NOMO-1 treated with dmso at 0.1 percent for 144 hours (cell line): ENCODE data around the gene HIVEP1.
"Not testable (repeated sequence)": the region's sequence is repeated elsewhere in the genome, so short reads cannot be mapped to it uniquely, and the experiment has no call there.

Experiments
- DNase-seq: peaks from one replicate; lab custom pipeline; 2025; ENCODE audit not compliant: unreplicated experiment; lab: John Stamatoyannopoulos, UW

HIVEP1 gene

GRCh38 chr6:12082368-12082767 is 70.3 kb downstream of the HIVEP1 start:
- no peak for DNase-seq

DNA sequence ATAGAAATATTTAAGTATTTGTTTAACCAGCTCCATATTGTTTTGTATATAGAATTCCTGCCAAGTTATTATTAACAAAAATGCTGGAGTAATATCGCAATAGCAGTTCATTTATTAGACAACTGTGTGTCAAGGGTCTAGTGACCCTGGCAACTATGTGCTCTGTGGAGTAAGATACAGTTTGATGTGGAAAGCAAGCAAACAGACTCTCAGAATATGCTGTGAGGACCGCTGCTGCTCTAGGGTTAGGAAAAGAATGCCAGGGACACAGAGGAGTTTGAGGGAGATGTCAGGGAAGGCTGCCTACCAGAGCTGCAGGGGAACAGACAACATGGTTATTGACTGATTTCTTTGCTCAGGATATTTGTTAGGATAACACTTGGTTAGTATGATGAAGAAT is 71.2 kb downstream of the HIVEP1 start:
- no peak for DNase-seq

GRCh38 chr6:12083763-12084162 is 71.7 kb downstream of the HIVEP1 start:
- DNase-seq: no peak

- DNase-seq: no peak
Measured at GRCh38 chr6:12084681-12085080, 72.6 kb downstream of the HIVEP1 start.

DNA sequence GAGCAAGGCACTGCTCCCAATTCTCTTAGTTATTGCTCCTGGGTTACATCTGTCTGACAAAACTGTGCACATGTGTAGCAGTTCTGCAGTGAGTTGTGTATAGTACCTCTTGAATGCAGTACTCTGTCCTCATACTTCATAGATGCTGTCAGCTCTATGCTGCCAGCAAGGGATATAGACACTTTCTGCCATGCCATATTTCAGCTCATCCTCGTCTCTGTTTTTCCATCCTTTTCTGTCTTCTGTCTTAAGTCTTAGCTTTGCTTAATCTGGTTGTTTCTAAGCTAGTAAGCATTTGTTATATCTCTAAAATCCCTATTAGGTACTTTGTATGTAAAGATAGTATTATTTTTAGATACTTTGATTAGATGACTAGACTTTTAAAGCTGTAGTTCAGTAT is 76.4 kb downstream of the HIVEP1 start:
- no peak for DNase-seq

- no peak for DNase-seq
Measured at GRCh38 chr6:12090714-12091113, 78.6 kb downstream of the HIVEP1 start.

GRCh38 chr6:12092762-12093161 is 80.7 kb downstream of the HIVEP1 start:
- no peak for DNase-seq

DNA sequence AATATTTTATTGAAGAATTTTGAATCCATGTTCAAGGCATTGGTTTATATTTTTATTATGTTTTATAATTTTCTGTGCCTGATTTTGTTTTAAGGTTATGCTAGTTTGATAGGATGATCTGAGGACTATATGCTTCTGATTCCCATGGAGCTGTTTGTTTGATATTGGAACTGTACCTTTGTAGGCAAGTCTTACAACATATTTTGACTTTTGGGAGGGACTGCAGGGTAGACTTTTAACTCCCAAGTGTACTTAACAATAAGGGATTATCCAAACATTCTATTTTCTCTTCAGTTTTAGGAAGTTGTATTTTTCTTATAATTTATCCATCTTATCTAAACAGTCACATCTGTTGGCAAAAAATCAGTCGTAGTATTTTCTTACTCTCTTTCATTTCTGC is 82.6 kb downstream of the HIVEP1 start:
- no peak for DNase-seq

DNA sequence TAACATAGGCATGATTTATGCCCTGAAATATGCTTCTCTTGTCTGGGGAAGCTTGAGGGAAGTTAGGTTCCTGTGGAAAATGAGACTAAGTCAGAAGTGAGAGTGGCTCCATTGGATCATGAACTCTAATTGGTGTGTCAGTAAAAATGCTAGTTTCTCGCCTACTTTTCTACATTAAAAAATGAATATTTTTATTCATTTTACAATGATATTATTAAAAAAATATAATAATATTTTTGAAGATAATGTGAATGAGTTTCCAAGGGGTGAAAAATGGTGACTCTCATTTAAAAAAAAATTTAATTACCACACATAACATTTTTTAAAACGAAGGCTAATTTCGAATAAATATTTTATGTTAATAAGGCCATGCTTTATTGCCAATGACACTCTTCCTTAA is 84.2 kb downstream of the HIVEP1 start:
- DNase-seq: no peak

- no peak for DNase-seq
Measured at GRCh38 chr6:12097791-12098190, 85.7 kb downstream of the HIVEP1 start.

- no peak for DNase-seq
Measured at GRCh38 chr6:12099623-12100338, 87.7 kb downstream of the HIVEP1 start.

DNA sequence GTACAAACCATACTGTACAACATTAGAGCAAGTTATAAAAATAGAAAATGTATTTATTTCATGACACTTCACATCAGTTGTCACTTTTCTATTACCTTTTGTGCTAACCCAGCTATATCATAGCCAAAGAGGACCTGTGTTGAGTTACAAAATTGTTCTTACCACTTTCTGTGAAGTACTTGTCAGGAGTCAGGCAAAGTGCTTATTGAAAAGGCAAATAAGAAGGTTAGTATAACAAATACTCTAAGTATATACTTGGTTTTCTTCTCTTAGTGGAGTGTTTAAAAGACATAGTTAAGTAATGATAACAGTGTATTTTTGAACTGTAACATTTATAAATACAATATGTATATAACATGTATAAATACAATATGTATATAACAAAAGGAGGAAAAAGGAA is 88.9 kb downstream of the HIVEP1 start:
- no peak for DNase-seq

- DNase-seq: no peak
Measured at GRCh38 chr6:12101653-12102312, 89.7 kb downstream of the HIVEP1 start.

DNA sequence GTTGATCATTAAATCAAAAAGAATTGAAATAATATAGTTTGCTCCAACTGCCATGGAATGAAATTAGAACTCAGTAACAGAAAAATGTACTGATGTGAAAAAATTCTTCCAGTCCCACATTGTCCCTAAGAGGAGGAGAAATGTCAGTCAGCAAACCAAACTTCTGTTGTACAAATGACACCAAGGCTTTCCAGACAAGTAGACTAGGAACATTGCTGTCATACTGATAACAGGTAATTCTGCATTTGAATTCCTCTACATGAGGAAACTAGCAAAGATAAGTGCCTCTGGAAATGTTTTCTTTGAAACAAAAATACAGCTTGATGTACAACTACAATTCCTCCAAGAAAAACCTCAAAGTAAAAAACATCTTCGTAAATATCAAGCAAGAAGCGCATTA is 90.2 kb downstream of the HIVEP1 start:
- no peak for DNase-seq

- no peak for DNase-seq
Measured at GRCh38 chr6:12103158-12103557, 91.0 kb downstream of the HIVEP1 start.

DNA sequence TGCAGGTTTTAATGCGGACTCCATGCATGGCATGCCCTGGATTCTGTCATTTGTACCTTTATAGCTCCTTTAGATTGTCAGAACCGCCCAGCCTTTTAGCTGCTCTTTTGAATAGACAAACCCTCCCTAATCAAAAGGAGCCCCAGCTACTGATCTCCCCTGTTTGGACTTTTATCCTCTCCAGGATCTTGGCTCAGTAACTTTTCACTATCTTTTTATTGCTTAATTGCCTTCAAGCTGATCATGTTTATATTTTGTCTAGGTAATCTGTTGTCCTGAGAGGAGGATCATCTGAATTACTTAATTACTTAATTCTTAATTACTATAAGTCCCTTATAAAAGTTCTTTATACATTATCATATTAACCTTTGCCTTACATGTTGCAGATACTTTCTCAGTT is 93.2 kb downstream of the HIVEP1 start:
- no peak for DNase-seq

DNA sequence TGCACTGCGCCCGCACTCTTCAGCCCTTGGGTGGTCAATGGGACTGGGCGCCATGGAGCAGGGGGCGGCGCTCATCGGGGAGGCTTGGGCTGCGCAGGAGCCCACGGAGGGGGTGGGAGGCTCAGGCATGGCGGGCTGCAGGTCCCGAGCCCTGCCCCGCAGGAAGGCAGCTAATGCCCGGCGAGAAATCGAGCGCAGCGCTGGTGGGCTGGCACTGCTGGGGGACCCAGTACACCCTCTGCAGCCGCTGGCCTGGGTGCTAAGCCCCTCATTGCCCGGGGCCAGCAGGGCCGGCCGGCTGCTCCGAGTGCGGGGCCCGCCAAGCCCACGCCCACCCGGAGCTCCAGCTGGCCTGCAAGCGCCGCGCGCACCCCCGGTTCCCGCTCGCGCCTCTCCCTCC is 96.3 kb downstream of the HIVEP1 start:
- DNase-seq: not testable (repeated sequence)

DNA sequence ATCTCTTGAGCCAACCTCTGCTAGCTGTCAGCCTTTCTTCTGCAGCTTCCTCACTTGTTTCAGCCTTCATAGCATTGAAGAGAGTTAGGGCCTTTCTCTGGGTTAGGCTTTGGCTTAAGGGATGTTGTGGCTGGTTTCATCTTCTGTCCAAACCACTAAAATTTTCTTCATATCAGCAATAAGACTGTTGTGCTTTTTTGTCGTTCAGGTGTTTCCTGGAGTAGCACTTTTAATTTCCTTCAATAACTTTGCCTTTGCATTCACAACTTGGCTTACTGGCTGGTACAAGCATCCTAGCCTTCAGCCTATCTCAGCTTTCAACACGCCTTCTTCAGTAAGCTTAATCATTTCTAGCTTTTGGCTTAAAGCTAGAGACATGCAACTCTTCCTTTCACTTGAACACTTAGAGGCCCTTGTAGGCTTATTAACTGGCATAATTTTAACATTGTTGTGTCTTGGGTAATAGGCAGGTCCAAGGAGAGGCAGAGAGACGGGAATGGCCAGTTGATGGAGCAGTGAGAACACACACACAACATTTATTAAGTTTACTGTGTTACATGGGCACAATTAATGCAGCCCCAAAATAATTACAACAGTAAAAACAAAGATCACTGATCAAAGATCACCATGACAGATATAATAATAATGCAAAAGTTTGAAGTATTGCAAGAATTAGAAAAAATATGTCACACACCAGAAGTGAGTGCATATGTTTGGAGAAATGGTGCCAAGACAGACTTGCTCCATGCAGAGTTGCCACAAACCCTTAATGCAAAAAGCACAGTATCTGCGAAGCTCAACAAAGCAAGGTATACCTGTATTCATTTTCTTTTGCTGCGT is 98.6 kb downstream of the HIVEP1 start:
- no peak for DNase-seq

GRCh38 chr6:12111363-12111670 is 99.2 kb downstream of the HIVEP1 start:
- no peak for DNase-seq

DNA sequence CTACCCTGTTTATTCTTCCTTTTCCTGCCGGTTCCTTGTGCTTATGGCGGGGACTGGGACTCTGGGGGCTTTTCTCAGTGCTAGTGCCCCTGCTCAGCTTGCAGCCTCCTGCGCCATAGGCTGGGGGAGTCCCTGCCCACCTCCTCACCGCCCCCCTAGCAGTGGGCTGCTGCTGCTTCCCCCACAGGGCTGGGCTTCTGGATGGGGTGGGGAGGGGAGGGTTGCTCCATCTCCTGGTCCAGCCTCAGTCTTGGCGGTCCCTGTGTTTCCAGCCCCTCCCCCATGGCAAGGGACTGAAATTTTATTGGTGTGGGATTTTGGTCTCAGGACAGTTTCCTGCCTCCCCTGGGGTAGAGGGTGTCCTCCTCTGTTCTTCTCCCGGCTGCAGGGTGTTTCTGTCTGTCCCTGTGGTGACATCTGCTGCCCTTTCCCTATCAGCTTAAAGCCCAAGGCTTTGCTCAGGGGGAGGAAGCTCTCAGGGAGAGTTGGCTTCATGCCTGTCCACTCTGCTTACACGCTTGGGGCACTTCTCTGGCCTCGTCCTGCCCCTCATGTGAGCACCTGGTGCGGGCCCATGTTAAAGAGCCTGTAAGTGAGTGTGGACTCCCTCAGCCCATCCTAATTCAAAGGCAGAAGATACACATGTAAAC is 100.6 kb downstream of the HIVEP1 start:
- DNase-seq: no peak

- DNase-seq: no peak
Measured at GRCh38 chr6:12113190-12113577, 101.1 kb downstream of the HIVEP1 start.

DNA sequence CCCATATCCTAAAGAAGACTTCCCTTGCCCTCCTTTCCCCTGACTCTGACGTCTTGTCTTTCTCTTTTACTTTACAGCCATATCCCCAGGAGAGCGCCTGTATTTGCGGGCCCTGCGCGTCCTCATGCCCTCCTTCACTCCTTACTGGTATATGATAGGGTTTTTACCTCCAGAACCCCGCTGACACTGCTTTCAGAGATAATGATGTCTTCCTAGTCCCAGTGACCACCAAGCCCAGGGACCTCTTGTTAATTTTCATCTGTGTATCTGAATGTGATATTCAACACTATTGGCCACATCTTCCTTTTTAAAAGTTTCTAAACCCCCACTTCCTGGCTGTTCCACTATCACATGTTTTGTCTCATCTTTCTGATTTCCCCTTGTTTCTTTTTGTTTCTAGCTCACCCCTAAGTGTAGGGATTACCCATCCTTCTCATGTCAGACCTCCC is 102.0 kb downstream of the HIVEP1 start:
- no peak for DNase-seq
